IMR-90 (cell line): ENCODE measurements around the gene ENTPD3. TPM values are rescaled to one million over a fixed set of nuclear protein-coding genes. Genes with fewer than 3 reads are reported as not detected.

Experiments
- ATAC-seq: fragments of 200-7000 bp; cut with Tn5 transposase; 2 replicates; pipeline ENCODE4 v1.9.1; 2020; ENCODE audit warnings: low read depth, mild to moderate bottlenecking, moderate library complexity
- BruUV-seq: library from RNA; stranded (reverse); fragments of 400-500 nt; replicated peaks from 2 replicates; lab custom pipeline; 2021; lab: Mats Ljungman, UMichigan
- CTCF ChIA-PET: fragments of 300-600 bp; formaldehyde crosslinking; extraction: SDS; loops from one replicate; lab custom pipeline; 2021; ENCODE audit warnings: antibody characterized with exemption; lab: Yijun Ruan, JAX
- POLR2A ChIA-PET: fragments of 300-600 bp; sonication (Branson Sonifier 250); formaldehyde crosslinking; loops from one replicate; lab custom pipeline; 2022; ENCODE audit warnings: antibody characterized with exemption; ENCODE audit not compliant: unreplicated experiment; lab: Charles Lee
- DNase-seq: peaks from one replicate; pipeline ENCODE4 v3.0.0; 2013
- H2AFZ ChIP-seq: replicated peaks from 2 replicates; pipeline ENCODE3; 2013; ENCODE audit warnings: low read length, mild to moderate bottlenecking; ENCODE audit not compliant: poor library complexity
- H2AK5ac ChIP-seq: 2 replicates; pipeline ENCODE4 v1.6.1; 2013; ENCODE audit warnings: low read depth, low read length, inconsistent platforms
- H2AK9ac ChIP-seq: replicated peaks from 2 replicates; pipeline ENCODE3; 2013; ENCODE audit warnings: mild to moderate bottlenecking, low read depth, low read length, moderate library complexity; ENCODE audit not compliant: poor library complexity
- H2BK120ac ChIP-seq: 2 replicates; pipeline ENCODE4 v1.6.1; 2013; ENCODE audit warnings: low read depth, low read length, inconsistent platforms
- H2BK15ac ChIP-seq: 3 replicates; pipeline ENCODE4 v1.6.1; 2013; ENCODE audit warnings: low read depth, low read length, inconsistent platforms
- H2BK20ac ChIP-seq: 2 replicates; pipeline ENCODE4 v1.6.1; 2013; ENCODE audit warnings: low read depth, mild to moderate bottlenecking, inconsistent platforms, low read length, moderate library complexity
- H2BK5ac ChIP-seq: 2 replicates; pipeline ENCODE4 v1.6.1; 2013; ENCODE audit warnings: mild to moderate bottlenecking, low read depth, low read length, inconsistent platforms; ENCODE audit not compliant: poor library complexity, severe bottlenecking
- H3K14ac ChIP-seq: replicated peaks from 2 replicates; pipeline ENCODE4 v1.6.1; 2013; ENCODE audit warnings: low read depth, low read length, inconsistent platforms
- H3K18ac ChIP-seq: 2 replicates; pipeline ENCODE4 v1.6.1; 2013; ENCODE audit warnings: low read depth, low read length, control low read depth
- H3K23ac ChIP-seq: 2 replicates; pipeline ENCODE4 v1.6.1; 2013; ENCODE audit warnings: low read depth, low read length, inconsistent platforms
- H3K27ac ChIP-seq: 2 replicates; pipeline ENCODE4 v1.5.1; 2013; ENCODE audit warnings: mild to moderate bottlenecking, control low read depth, low read length; ENCODE audit not compliant: insufficient read depth
- H3K27me3 ChIP-seq: 2 replicates; pipeline ENCODE4 v1.6.1; 2013; ENCODE audit warnings: low read length; ENCODE audit not compliant: control insufficient read depth, insufficient read depth
- H3K36me3 ChIP-seq: 2 replicates; pipeline ENCODE4 v1.6.1; 2013; ENCODE audit warnings: low read length, mixed read lengths; ENCODE audit not compliant: control insufficient read depth, insufficient read depth
- H3K4ac ChIP-seq: 2 replicates; pipeline ENCODE4 v1.6.1; 2013; ENCODE audit warnings: low read depth, low read length, inconsistent platforms
- H3K4me1 ChIP-seq: 2 replicates; pipeline ENCODE4 v1.6.1; 2013; ENCODE audit warnings: low read length, mixed read lengths; ENCODE audit not compliant: control insufficient read depth, insufficient read depth
- H3K4me2 ChIP-seq: 2 replicates; pipeline ENCODE4 v1.6.1; 2013; ENCODE audit warnings: low read depth, mild to moderate bottlenecking, control low read depth, low read length, moderate library complexity
- H3K4me3 ChIP-seq: 2 replicates; pipeline ENCODE4 v1.5.1; 2013; ENCODE audit warnings: low read depth, mild to moderate bottlenecking, control low read depth, low read length, moderate library complexity; ENCODE audit not compliant: insufficient read depth
- H3K56ac ChIP-seq: 2 replicates; pipeline ENCODE4 v1.6.1; 2013; ENCODE audit warnings: low read length, inconsistent platforms; ENCODE audit not compliant: insufficient read depth; ENCODE audit errors: extremely low read depth
- H3K79me1 ChIP-seq, 2 experiments: 2 replicates each; pipeline ENCODE4 v1.6.1; 2013; ENCODE audit warnings: low read length in 2 of 2, inconsistent platforms in 1 of 2, low read depth in 1 of 2
- H3K9ac ChIP-seq: 2 replicates; pipeline ENCODE4 v1.6.1; 2013; ENCODE audit warnings: low read depth, low read length, control low read depth
- H3K9me1 ChIP-seq: 2 replicates; pipeline ENCODE4 v1.6.1; 2013; ENCODE audit warnings: low read length, inconsistent platforms; ENCODE audit not compliant: insufficient read depth
- H3K9me3 ChIP-seq: 2 replicates; pipeline ENCODE4 v1.6.1; 2013; ENCODE audit warnings: low read length; ENCODE audit not compliant: control insufficient read depth, insufficient read depth
- H4K20me1 ChIP-seq: 2 replicates; pipeline ENCODE4 v1.6.1; 2013; ENCODE audit warnings: low read length, inconsistent platforms; ENCODE audit not compliant: insufficient read depth
- H4K5ac ChIP-seq: 2 replicates; pipeline ENCODE4 v1.6.1; 2013; ENCODE audit warnings: mild to moderate bottlenecking, low read depth, low read length, control low read depth
- H4K8ac ChIP-seq, 2 experiments: 2 replicates each; pipeline ENCODE4 v1.6.1; 2013; ENCODE audit warnings: low read depth in 2 of 2, low read length in 2 of 2, control low read depth in 1 of 2, inconsistent platforms in 1 of 2
- H4K91ac ChIP-seq: 2 replicates; pipeline ENCODE4 v1.6.1; 2013; ENCODE audit warnings: low read depth, low read length, inconsistent platforms; ENCODE audit not compliant: insufficient read depth
- BHLHE40 ChIP-seq: fragments of 150-350 bp; IDR thresholded peaks from 2 replicates; pipeline ENCODE4 v1.6.1; 2016; ENCODE audit warnings: mild to moderate bottlenecking, low read depth, low read length
- CEBPB ChIP-seq: IDR thresholded peaks from 2 replicates; pipeline ENCODE4 v1.6.1; 2012; ENCODE audit warnings: low read depth, low read length, improper control_type of control experiment
- FOS ChIP-seq: fragments of 150-350 bp; IDR thresholded peaks from 2 replicates; pipeline ENCODE4 v1.6.1; 2016; ENCODE audit warnings: low read depth, low read length
- MAFK ChIP-seq: IDR thresholded peaks from 2 replicates; pipeline ENCODE4 v1.6.1; 2012; ENCODE audit warnings: low read depth, low read length, improper control_type of control experiment
- MXI1 ChIP-seq: IDR thresholded peaks from 2 replicates; pipeline ENCODE4 v1.6.1; 2012; ENCODE audit warnings: low read depth, mild to moderate bottlenecking, low read length, moderate library complexity, borderline replicate concordance
- POLR2A ChIP-seq: IDR thresholded peaks from 2 replicates; pipeline ENCODE4 v1.6.1; 2012; ENCODE audit warnings: mild to moderate bottlenecking, low read depth, low read length
- RCOR1 ChIP-seq: IDR thresholded peaks from 2 replicates; pipeline ENCODE4 v1.6.1; 2012; ENCODE audit warnings: mild to moderate bottlenecking, low read length, improper control_type of control experiment; ENCODE audit not compliant: insufficient replicate concordance
- USF2 ChIP-seq: fragments of 150-350 bp; IDR thresholded peaks from 2 replicates; pipeline ENCODE4 v1.6.1; 2017; ENCODE audit warnings: mild to moderate bottlenecking, antibody characterized with exemption, low read length, low read depth
- WGBS, 2 experiments: methylation state at CpG; one replicate each; pipeline versions ENCODE4 v1.1.5 to v1.1.7; 2013; ENCODE audit warnings: missing lambda C conversion rate in 2 of 2; ENCODE audit not compliant: insufficient read length in 1 of 2; ENCODE audit errors: extremely low coverage in 2 of 2; 5-methylcytosine and 5-hydroxymethylcytosine counted together
- dilution Hi-C: fragments of 300-500 bp; cut with HindIII; formaldehyde crosslinking; loops from one replicate; pipeline ENCODE4 v1.14.3; 2018; ENCODE audit warnings: low sequenced_read_pairs; ENCODE audit not compliant: unreplicated experiment
- in situ Hi-C: fragments of 300-500 bp; cut with MboI; formaldehyde crosslinking; loops from 3 replicates; pipeline ENCODE4 v1.14.3; 2019; ENCODE audit warnings: low sequenced_read_pairs, inconsistent platforms, mixed read lengths
- intact Hi-C: fragments of 100-400 bp; cut with micrococcal nuclease; formaldehyde crosslinking; loops from 2 replicates; pipeline ENCODE4 v1.10.0; 2022
- polyA plus RNA-seq, 3 experiments: library from polyadenylated mRNA; depleted of rRNA; stranded (reverse); fragments of >200 nt; gene quantifications; 2 replicates each; pipeline ENCODE4 v1.2.3, GENCODE V29; 2012; ENCODE audit warnings: low replicate concordance in 1 of 3
- total RNA-seq: library from RNA; depleted of rRNA; stranded (reverse); fragments of >200 nt; gene quantifications from 2 replicates; pipeline ENCODE4 v1.2.3, GENCODE V29; 2012
- TF ChIP-seq, protein P1 (sequence below): fragments of 150-350 bp; IDR thresholded peaks from 2 replicates; pipeline ENCODE4 v1.6.1; 2016; ENCODE audit warnings: low read depth, mild to moderate bottlenecking, low read length, moderate library complexity, borderline replicate concordance

Gene ENTPD3
- total and polyA plus RNA-seq, 2 of the 4 experiments (the other 2 are of a cell fraction), result not detected

GRCh38 chr3:40456940-40457823, 70.2 kb downstream of the ENTPD3 start, which contains the start of gene RPL14 (continued):
- TF ChIP-seq USF2, result peak; percentile 50; the same call in 1 of the 2 replicates

GRCh38 chr3:40458473-40458872, 71.5 kb downstream of the ENTPD3 start:
- Histone ChIP-seq H3K4me2 (peak overlapping the region; percentile 99; the same call in 1 of the 2 replicates), H2BK20ac (no peak overlapping the region), H2BK120ac (no peak overlapping the region), H3K23ac (no peak overlapping the region), H4K20me1 (peaks cover 24% of the 10 kb centered on the region), H3K27me3 (no peaks in the 10 kb centered on the region), H2AFZ (no peak overlapping the region), H3K4me3 (peak overlapping the region; percentile 97; the same call in 1 of the 2 replicates), H3K4me1 (no peaks in the 10 kb centered on the region), H3K9me3 (no peaks in the 10 kb centered on the region), H2BK15ac (no peak overlapping the region), H3K14ac (no peak overlapping the region), H3K79me1 (peaks cover 9 to 26% of the 10 kb centered on the region in 2 experiments), H2BK5ac (no peak overlapping the region), H3K4ac (no peak overlapping the region), H3K9me1 (no peaks in the 10 kb centered on the region; the same call in 1 of the 2 replicates), H4K91ac (no peak overlapping the region), H3K56ac (no peak overlapping the region), H3K36me3 (peaks cover 32% of the 10 kb centered on the region), H3K27ac (no peak overlapping the region), H3K18ac (no peak overlapping the region), H2AK5ac (no peak overlapping the region), H3K9ac (peak overlapping the region; percentile 11; the same call in 1 of the 2 replicates), H4K8ac (no peak overlapping the region), H2AK9ac (no peak overlapping the region), H4K5ac (no peak overlapping the region)
- no peak for DNase-seq
- intact Hi-C loops (no loop called here), dilution Hi-C loops (no loop called here), in situ Hi-C loops (no loop called here)
- WGBS, 2 experiments, result no CpG with 5 or more reads among the region's 4 CpGs
- no peak for ATAC-seq
- ChIA-PET CTCF (no interaction called here), POLR2A (no interaction called here)
- TF ChIP-seq, protein P1, sequence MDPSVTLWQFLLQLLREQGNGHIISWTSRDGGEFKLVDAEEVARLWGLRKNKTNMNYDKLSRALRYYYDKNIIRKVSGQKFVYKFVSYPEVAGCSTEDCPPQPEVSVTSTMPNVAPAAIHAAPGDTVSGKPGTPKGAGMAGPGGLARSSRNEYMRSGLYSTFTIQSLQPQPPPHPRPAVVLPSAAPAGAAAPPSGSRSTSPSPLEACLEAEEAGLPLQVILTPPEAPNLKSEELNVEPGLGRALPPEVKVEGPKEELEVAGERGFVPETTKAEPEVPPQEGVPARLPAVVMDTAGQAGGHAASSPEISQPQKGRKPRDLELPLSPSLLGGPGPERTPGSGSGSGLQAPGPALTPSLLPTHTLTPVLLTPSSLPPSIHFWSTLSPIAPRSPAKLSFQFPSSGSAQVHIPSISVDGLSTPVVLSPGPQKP, result no peak
- no peak for TF ChIP-seq MXI1
- no peak for TF ChIP-seq BHLHE40
- TF ChIP-seq CEBPB, result no peak
- TF ChIP-seq USF2, result no peak
- no peak for TF ChIP-seq FOS
- TF ChIP-seq RCOR1, result no peak
- TF ChIP-seq POLR2A, result no peak
- no peak for TF ChIP-seq MAFK
- BruUV-seq, result no TSS peak
